EL (cell line): ENCODE results near the gene SLC17A9.
A peak's percentile ranks its signal among the peaks of the same experiment; 100 is the strongest.

Source experiments
- DNase-seq: peaks from one replicate; pipeline ENCODE4 v3.0.0-alpha.2; 2016

Gene SLC17A9

GRCh38 chr20:62952373-62952967, at the start of gene SLC17A9:
Gene SLC17A9, plus strand, starts transcription at chr20:62952709. Its CDS starts 122 bp downstream, at chr20:62952831.
- peak; percentile 88 for DNase-seq

GRCh38 chr20:62902926-62903615, 49.4 kb upstream of the SLC17A9 start:
- peak; percentile 56 for DNase-seq

GRCh38 chr20:62905536-62906117, 46.9 kb upstream of the SLC17A9 start:
- DNase-seq = no peak

- DNase-seq = no peak
Measured at GRCh38 chr20:62906209-62906608, 46.3 kb upstream of the SLC17A9 start.

GRCh38 chr20:62906647-62907375, 45.7 kb upstream of the SLC17A9 start:
- DNase-seq = no peak

GRCh38 chr20:62907384-62908317, 44.9 kb upstream of the SLC17A9 start:
- DNase-seq = no peak

- no peak for DNase-seq
Measured at GRCh38 chr20:62908971-62909791, 43.3 kb upstream of the SLC17A9 start.

- no peak for DNase-seq
Measured at GRCh38 chr20:62910217-62910766, 42.2 kb upstream of the SLC17A9 start.

- no peak for DNase-seq
Measured at GRCh38 chr20:62910777-62911497, 41.6 kb upstream of the SLC17A9 start.

GRCh38 chr20:62911701-62912280, 40.7 kb upstream of the SLC17A9 start:
- DNase-seq = no peak

GRCh38 chr20:62913043-62913630, 39.4 kb upstream of the SLC17A9 start:
- DNase-seq = no peak

GRCh38 chr20:62914436-62914835, 38.1 kb upstream of the SLC17A9 start:
- no peak for DNase-seq

GRCh38 chr20:62914970-62915457, 37.5 kb upstream of the SLC17A9 start:
- no peak for DNase-seq

- no peak for DNase-seq
Measured at GRCh38 chr20:62916703-62917476, 35.6 kb upstream of the SLC17A9 start.

GRCh38 chr20:62917720-62918119, 34.8 kb upstream of the SLC17A9 start:
- DNase-seq = no peak

GRCh38 chr20:62918147-62918546, 34.4 kb upstream of the SLC17A9 start:
- no peak for DNase-seq

GRCh38 chr20:62918831-62919230, 33.7 kb upstream of the SLC17A9 start:
- no peak for DNase-seq

- DNase-seq = no peak
Measured at GRCh38 chr20:62920039-62920645, 32.4 kb upstream of the SLC17A9 start.
